GM23248 (cell line): ENCODE measurements around the gene GPSM1.

Source experiments
- EZH2 ChIP-seq: fragments of 200-600 bp; sonication (generic); IDR thresholded peaks from 2 replicates; pipeline ENCODE4 v1.6.1; 2018; ENCODE audit warnings: antibody characterized with exemption, mild to moderate bottlenecking; ENCODE audit not compliant: insufficient read depth, poor library complexity, severe bottlenecking
- EZH2phosphoT487 ChIP-seq: fragments of 200-600 bp; sonication (generic); IDR thresholded peaks from 2 replicates; pipeline ENCODE4 v1.6.1; 2018; ENCODE audit warnings: antibody characterized with exemption, moderate library complexity, mild to moderate bottlenecking, low read depth; ENCODE audit not compliant: insufficient read depth

GRCh38 chr9:136292591-136293448 lies 34.5 kb upstream of the GPSM1 start:
- TF ChIP-seq EZH2 (no peak), EZH2phosphoT487 (no peak)
